Chondrocyte (in vitro differentiated cells): ENCODE results near the gene CD163L1. TPM values are rescaled to one million over a fixed set of nuclear protein-coding genes. Genes with fewer than 3 reads are reported as not detected.

ENCODE experiments used
- DNase-seq: peaks from one replicate; pipeline ENCODE4 v3.0.0; 2021; ENCODE audit warnings: mixed read lengths, low spot score
- H3K27ac Mint-ChIP-seq: one replicate; pipeline ENCODE4 v1.8.0; 2021; ENCODE audit warnings: mild to moderate bottlenecking, moderate library complexity, mixed read lengths; ENCODE audit not compliant: unreplicated experiment
- H3K27me3 Mint-ChIP-seq: 2 replicates; pipeline ENCODE4 v1.8.0; 2021; ENCODE audit warnings: low read depth, mixed read lengths
- H3K36me3 Mint-ChIP-seq: 2 replicates; pipeline ENCODE4 v1.8.0; 2021; ENCODE audit warnings: low read depth, mixed read lengths
- H3K4me1 Mint-ChIP-seq: 2 replicates; pipeline ENCODE4 v1.8.0; 2021; ENCODE audit warnings: low read depth, mild to moderate bottlenecking, mixed read lengths
- H3K4me3 Mint-ChIP-seq: one replicate; pipeline ENCODE4 v1.8.0; 2021; ENCODE audit warnings: mild to moderate bottlenecking, moderate library complexity, mixed read lengths; ENCODE audit not compliant: unreplicated experiment
- H3K9me3 Mint-ChIP-seq: 2 replicates; pipeline ENCODE4 v1.8.0; 2021; ENCODE audit warnings: low read depth, mixed read lengths
- CTCF ChIP-seq: fragments of 200-600 bp; sonication (generic); IDR thresholded peaks from 2 replicates; pipeline ENCODE4 v1.5.0; 2021; ENCODE audit warnings: antibody characterized with exemption, mild to moderate bottlenecking, moderate library complexity
- total RNA-seq: library from RNA; stranded (reverse); gene quantifications from 3 replicates; pipeline ENCODE4 v1.2.1, GENCODE V29; 2021

CD163L1 gene
- total RNA-seq, 1 donor from 2014 or later, result 3.8 TPM

- H3K36me3 Mint-ChIP-seq, result peaks cover 4% of the 10 kb centered on the region
- DNase-seq, result no peak
- H3K27ac Mint-ChIP-seq, result no peak overlapping the region
- TF ChIP-seq CTCF, result no peak
- H3K4me1 Mint-ChIP-seq, result no peaks in the 10 kb centered on the region
- H3K4me3 Mint-ChIP-seq, result no peak overlapping the region
- H3K9me3 Mint-ChIP-seq, result peaks cover 23% of the 10 kb centered on the region
- H3K27me3 Mint-ChIP-seq, result no peaks in the 10 kb centered on the region
Observed at GRCh38 chr12:7383157-7383556, 60.8 kb downstream of the CD163L1 start.

DNA sequence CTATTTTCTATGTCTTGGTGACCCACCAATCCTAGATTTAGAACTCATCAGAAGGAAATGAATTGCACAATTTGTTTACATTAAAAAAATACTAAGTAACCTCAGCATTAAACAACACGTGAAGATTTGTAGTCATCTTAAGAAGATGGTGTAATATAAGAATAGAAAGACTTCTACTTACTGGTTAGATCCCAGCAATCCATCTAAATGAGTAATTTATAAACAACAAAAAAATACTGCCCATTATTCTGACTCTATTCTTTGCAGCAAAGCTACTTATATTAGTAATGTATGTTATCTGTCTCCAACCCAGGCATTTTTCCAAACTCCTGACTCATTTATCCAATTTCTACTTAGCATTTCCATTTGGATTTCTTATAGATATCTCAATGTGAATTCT, 67.8 kb downstream of the CD163L1 start:
- H3K36me3 Mint-ChIP-seq, result no peaks in the 10 kb centered on the region
- no peak for TF ChIP-seq CTCF
- H3K27me3 Mint-ChIP-seq, result no peaks in the 10 kb centered on the region
- H3K4me3 Mint-ChIP-seq, result no peak overlapping the region
- H3K4me1 Mint-ChIP-seq, result no peaks in the 10 kb centered on the region
- no peak for DNase-seq
- no peak overlapping the region for H3K27ac Mint-ChIP-seq
- no peaks in the 10 kb centered on the region for H3K9me3 Mint-ChIP-seq

DNA sequence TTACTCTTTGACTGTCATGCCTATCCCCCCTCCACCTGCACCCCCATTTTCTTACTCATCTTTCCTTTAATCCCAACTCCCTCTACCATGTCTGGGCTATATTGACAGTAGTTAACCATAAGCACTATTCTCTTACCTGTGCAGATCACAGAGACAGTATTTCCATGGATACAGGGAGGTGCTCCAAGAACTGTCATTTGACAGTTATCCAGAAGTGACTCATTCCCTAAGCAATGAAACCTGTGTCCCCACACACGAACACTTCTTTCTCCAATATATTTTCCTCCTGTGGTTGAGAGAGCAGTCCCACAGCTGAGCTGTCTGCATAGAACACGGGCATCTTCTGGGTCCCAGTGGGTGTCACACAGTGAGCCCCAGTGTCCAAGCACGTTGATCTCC, 68.8 kb downstream of the CD163L1 start:
- no peak overlapping the region for H3K27ac Mint-ChIP-seq
- H3K27me3 Mint-ChIP-seq, result no peaks in the 10 kb centered on the region
- no peak overlapping the region for H3K4me3 Mint-ChIP-seq
- peaks cover 6% of the 10 kb centered on the region for H3K9me3 Mint-ChIP-seq
- TF ChIP-seq CTCF, result no peak
- no peak for DNase-seq
- H3K36me3 Mint-ChIP-seq, result no peaks in the 10 kb centered on the region
- no peaks in the 10 kb centered on the region for H3K4me1 Mint-ChIP-seq

DNA sequence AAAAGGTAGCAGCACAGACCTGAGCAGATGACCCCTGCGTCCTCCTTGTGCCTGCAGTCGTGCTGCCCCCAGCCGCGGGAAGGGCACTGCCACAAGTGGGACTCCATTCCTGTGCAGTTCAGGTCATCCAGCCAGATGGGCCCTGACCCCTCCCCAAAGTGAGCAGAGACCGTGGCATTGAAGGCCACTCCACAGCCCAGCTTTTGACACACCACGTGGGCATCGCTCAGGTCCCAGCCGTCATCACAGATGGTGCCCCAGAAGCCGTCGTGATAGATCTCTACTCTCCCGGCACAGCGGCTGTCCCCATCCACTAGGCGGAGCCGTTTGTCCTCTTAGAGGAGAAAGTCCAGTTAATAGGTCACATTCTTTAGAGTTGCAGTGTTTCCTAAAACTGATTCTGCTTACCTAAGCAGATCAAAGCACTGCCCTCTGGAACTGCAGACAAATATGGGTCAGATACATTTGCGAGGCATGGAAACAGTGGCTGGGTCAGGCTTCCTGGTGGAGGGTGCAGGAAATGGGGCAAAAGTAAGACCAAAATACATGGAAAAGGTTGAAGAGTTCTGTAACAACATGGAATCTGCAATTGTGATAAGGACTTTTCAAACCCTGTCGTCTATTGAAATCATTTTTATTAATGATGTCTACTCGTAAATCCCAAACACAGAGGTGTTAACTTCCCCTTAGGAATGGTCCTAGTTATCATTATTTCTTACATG, 69.4 kb downstream of the CD163L1 start:
- peak; percentile 73 for DNase-seq

GRCh38 chr12:7373226-7373625, 70.7 kb downstream of the CD163L1 start:
- H3K27ac Mint-ChIP-seq, result no peak overlapping the region

More for the DNA sequence above, 69.4 kb downstream of the CD163L1 start:
- H3K27me3 Mint-ChIP-seq, result no peaks in the 10 kb centered on the region
- peaks cover 6% of the 10 kb centered on the region for H3K9me3 Mint-ChIP-seq
- no peak overlapping the region for H3K4me3 Mint-ChIP-seq
- no peaks in the 10 kb centered on the region for H3K36me3 Mint-ChIP-seq
- peaks cover 4% of the 10 kb centered on the region for H3K4me1 Mint-ChIP-seq
- TF ChIP-seq CTCF, result peak; percentile 57
- no peak overlapping the region for H3K27ac Mint-ChIP-seq

More at GRCh38 chr12:7373226-7373625, 70.7 kb downstream of the CD163L1 start:
- TF ChIP-seq CTCF, result no peak
- no peak overlapping the region for H3K4me3 Mint-ChIP-seq
- no peaks in the 10 kb centered on the region for H3K27me3 Mint-ChIP-seq
- H3K4me1 Mint-ChIP-seq, result peaks cover 13% of the 10 kb centered on the region
- no peaks in the 10 kb centered on the region for H3K36me3 Mint-ChIP-seq
- DNase-seq, result no peak
- H3K9me3 Mint-ChIP-seq, result peaks cover 6% of the 10 kb centered on the region
